Fibroblast of pulmonary artery (primary cell): ENCODE measurements around the gene SHB.
A peak's percentile ranks its signal among the peaks of the same experiment; 100 is the strongest.

Experiments used
- DNase-seq: peaks from one replicate; pipeline ENCODE4 v3.0.0-alpha.2; 2010; ENCODE audit warnings: low read depth
- H3K4me3 ChIP-seq: replicated peaks from 2 replicates; pipeline ENCODE4 v1.5.1; 2011; ENCODE audit warnings: low read depth, mild to moderate bottlenecking, control low read depth, low read length, moderate library complexity
- CTCF ChIP-seq: IDR thresholded peaks from 2 replicates; pipeline ENCODE4 v1.5.1; 2011; ENCODE audit warnings: mild to moderate bottlenecking, control low read depth, low read length, inconsistent platforms; ENCODE audit errors: missing control alignments

Gene SHB

GRCh38 chr9:38089387-38090165 lies 20.5 kb upstream of the SHB start:
- H3K4me3 ChIP-seq: no peak overlapping the region
- no peak for TF ChIP-seq CTCF

GRCh38 chr9:38088006-38088925 lies 19.2 kb upstream of the SHB start:
- DNase-seq: peak; percentile 59
- no peak overlapping the region for H3K4me3 ChIP-seq
- TF ChIP-seq CTCF: peak; percentile 98

More at GRCh38 chr9:38089387-38090165, 20.5 kb upstream of the SHB start:
- no peak for DNase-seq

GRCh38 chr9:38086496-38086895 lies 17.5 kb upstream of the SHB start:
- DNase-seq: no peak
- no peak overlapping the region for H3K4me3 ChIP-seq
- TF ChIP-seq CTCF: no peak

GRCh38 chr9:38085308-38085707 lies 16.3 kb upstream of the SHB start:
- no peak for TF ChIP-seq CTCF
- no peak for DNase-seq
- H3K4me3 ChIP-seq: no peak overlapping the region

GRCh38 chr9:38084556-38084880 lies 15.5 kb upstream of the SHB start:
- no peak for TF ChIP-seq CTCF
- DNase-seq: no peak
- H3K4me3 ChIP-seq: no peak overlapping the region

GRCh38 chr9:38083858-38084555 lies 15.0 kb upstream of the SHB start:
- no peak for TF ChIP-seq CTCF
- H3K4me3 ChIP-seq: no peak overlapping the region
- no peak for DNase-seq
